HG02884 (cell line): ENCODE data around the gene TBC1D10B.

Experiments used
- ATAC-seq: cut with Tn5 transposase; IDR thresholded peaks from one replicate; pipeline ENCODE4 v1.9.1; 2021; ENCODE audit warnings: mild to moderate bottlenecking, moderate library complexity; ENCODE audit not compliant: unreplicated experiment

Gene TBC1D10B

GRCh38 chr16:30370456-30371247 is at the start of gene TBC1D10B:
TSS of gene TBC1D10B (minus strand) at chr16:30370494. CDS start at chr16:30370183, 311 bp downstream.
- peak; percentile 85 for ATAC-seq

DNA sequence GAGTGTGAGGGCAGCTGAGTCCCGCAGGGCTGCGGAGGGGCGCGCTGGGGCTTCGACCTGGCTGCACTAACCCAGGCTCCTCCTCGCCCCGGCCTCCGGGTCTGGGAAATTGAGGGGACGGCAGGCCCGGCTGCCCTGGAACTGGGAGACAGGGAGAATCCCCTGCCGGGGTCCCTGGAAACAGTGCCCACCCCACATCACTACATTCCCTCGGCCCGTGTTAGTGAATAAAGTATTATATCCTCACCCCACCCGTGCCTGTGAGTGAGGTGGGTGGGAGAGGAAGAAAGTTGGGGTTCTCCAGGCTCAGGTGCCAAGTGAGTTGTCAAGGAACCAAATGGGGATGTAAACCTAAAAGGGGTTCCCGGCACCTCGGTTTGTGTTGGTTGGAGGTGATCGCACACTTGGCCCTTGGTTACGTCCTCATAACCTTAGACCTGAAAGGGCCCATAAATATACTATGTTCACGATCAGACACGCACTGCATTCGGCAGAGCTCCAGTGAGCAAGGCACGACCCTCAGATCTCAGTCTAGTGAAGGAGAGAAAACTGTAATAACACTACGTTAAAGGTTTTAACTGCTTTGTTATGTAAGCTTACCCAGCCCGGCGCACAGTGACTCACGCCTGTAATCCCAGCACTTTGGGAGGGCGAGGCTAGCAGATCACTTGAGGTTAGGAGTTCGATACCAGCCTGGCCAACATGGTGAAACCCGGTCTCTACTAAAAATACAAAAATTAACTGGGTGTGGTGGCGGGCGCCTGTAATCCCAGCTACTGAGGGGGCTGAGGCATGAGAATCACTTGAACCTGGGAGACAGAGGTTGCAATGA is 48.3 kb upstream of the TBC1D10B start:
- no peak for ATAC-seq

DNA sequence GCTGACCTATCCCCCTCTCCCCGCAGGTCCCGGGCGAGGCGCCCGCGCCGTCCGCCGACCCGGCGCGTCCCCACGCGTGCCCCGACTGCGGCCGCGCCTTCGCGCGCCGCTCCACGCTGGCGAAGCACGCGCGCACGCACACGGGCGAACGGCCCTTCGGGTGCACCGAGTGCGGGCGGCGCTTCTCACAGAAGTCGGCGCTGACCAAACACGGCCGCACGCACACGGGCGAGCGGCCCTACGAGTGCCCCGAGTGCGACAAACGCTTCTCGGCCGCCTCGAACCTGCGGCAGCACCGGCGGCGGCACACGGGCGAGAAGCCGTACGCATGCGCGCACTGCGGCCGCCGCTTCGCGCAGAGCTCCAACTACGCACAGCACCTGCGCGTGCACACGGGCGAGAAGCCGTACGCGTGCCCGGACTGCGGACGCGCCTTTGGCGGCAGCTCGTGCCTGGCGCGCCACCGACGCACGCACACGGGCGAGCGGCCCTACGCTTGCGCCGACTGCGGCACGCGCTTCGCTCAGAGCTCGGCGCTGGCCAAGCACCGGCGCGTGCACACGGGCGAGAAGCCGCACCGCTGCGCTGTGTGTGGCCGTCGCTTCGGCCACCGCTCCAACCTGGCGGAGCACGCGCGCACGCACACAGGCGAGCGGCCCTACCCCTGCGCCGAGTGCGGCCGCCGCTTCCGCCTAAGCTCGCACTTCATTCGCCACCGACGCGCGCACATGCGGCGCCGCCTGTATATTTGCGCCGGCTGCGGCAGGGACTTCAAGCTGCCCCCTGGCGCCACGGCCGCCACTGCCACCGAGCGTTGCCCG is 47.4 kb upstream of the TBC1D10B start:
- peak; percentile 70 for ATAC-seq

GRCh38 chr16:30416624-30417528 is 46.6 kb upstream of the TBC1D10B start:
- no peak for ATAC-seq

DNA sequence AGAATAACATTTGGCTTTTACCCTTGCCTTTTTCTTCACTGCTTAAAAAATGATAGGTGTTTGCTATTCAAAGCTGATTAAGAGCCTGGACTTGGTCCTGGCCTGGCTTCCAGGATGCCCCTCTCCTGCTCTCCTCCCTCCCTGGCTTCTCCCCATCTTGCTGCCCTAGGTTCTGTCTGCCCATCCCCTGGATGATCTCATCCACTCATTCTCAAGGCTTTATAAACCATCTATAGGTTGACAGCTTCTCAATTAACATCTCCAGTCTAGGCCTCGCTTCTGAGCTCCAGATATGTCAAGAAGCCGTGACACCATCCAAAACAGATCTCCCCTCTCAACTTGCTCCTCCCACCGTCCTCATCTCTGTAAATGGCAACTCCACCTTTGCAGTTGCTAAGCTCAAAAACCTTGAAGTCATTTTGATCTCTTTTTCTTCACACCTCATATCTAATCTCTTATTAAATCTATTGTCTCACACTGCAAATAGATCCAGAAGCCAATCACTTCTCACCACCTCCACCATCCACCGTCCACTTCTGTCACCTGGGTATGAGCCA is 45.8 kb upstream of the TBC1D10B start:
- ATAC-seq = no peak

DNA sequence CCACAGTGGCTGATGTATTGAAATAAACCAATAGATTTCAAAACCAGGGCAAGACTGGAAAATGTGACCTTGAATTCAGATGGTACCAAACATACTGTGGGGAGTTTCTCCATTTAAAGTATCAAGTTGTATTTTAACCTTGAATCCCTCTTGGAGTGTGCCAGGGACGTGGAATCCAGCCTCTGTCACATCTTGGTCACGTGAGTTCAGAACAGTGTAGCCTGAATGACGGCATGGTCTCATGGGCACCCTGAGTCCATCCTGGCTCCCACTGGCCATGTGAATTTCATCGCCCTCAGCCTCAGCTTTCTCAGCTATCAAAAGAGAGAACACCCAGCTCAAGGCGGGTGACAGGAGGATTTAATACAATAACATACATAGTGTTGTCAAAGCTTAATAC is 43.9 kb upstream of the TBC1D10B start:
- no peak for ATAC-seq

GRCh38 chr16:30413112-30413806 is 43.0 kb upstream of the TBC1D10B start:
- ATAC-seq = no peak

- no peak for ATAC-seq
These were observed 39.1 kb upstream of the TBC1D10B start for GRCh38 chr16:30409125-30410060.

DNA sequence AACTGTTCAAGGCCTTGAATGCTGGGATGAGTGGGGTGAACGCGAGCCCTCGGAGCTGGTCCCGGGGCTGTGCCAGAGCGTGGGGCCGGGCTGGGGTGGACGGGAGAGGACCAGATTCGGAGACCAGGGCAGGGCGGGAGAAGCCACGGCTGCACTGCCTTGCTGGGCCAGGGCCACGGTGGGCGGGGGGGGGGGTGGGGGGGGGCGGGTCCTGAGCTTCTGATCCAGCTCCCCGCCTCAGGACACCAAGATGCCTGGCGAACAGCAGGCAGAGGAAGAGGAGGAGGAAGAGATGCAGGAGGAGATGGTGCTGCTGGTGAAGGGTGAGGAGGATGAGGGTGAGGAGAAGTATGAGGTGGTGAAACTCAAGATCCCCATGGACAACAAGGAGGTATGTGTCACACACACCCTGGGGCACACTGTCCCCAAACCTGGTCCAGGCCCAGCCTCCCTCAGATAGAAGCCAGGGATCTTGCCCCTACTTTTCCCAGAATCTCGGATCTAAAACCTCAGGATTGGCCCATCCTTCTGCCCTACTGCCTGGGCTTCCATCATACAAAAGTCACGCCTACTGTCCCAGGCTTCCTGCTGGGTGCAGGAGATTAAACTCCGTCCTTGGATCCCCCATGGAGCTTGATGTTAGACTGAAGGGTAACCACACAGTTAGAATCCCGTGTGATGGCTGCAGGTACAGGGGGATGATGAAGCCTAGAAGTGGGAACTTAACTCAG is 37.7 kb upstream of the TBC1D10B start:
- ATAC-seq = no peak

- ATAC-seq = peak; percentile 76
These were observed 37.0 kb upstream of the TBC1D10B start, which contains the start of gene ZNF771 for GRCh38 chr16:30407102-30407803. TSS of gene ZNF771 (plus strand) at chr16:30407606. CDS start at chr16:30408054, 448 bp downstream.

DNA sequence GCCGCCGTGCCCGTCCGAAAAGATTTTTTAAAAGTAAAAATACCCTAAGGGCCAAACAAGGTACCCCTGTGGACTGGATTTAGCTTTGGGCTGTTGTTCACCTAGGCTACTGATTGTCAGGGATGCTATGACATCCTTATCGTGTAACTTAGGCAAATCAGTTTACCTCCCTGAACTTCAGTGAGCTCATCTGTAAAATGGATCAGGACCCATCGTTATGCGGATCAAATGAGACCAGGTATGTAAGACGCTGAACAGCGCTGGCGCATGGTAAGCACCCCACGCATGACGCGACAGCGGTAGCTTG is 36.5 kb upstream of the TBC1D10B start:
- peak; percentile 8 for ATAC-seq

GRCh38 chr16:30401768-30402425 is 31.6 kb upstream of the TBC1D10B start:
- no peak for ATAC-seq

DNA sequence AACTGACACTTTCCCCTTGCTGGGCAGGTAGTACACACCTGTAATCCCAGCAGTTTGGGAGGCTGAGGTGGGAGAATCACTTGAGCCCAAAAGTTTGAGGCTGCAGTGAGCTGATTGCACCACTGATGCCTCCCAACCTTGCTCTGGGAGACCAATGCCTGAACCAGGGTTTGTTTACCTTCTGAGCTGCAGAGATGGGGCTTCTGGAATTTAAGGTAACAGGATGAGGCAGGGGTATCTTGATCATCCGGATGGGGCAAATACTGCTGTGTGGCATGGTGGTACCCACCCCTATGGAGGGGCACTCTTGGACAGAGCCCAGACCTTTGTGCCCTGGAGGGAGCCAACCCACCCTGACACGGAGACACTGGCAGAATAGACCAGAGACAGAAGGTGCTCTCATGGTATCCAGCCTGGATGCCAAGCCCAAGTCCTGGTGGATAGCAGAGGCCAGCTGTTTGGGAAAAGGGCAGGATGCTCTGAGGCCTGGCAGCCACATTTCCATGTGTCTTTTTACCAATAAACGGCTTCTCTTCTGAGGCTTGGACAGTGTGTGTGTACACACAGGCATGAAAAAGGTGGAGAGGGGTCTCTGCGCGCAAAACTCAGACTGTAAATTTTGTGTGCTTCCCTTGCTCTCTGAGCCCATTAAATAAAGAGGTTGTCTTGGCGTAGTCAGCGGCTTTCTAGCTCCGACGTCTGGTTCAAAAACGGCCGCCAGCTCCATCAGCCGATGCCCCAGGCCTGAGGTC is 29.3 kb upstream of the TBC1D10B start:
- no peak for ATAC-seq

DNA sequence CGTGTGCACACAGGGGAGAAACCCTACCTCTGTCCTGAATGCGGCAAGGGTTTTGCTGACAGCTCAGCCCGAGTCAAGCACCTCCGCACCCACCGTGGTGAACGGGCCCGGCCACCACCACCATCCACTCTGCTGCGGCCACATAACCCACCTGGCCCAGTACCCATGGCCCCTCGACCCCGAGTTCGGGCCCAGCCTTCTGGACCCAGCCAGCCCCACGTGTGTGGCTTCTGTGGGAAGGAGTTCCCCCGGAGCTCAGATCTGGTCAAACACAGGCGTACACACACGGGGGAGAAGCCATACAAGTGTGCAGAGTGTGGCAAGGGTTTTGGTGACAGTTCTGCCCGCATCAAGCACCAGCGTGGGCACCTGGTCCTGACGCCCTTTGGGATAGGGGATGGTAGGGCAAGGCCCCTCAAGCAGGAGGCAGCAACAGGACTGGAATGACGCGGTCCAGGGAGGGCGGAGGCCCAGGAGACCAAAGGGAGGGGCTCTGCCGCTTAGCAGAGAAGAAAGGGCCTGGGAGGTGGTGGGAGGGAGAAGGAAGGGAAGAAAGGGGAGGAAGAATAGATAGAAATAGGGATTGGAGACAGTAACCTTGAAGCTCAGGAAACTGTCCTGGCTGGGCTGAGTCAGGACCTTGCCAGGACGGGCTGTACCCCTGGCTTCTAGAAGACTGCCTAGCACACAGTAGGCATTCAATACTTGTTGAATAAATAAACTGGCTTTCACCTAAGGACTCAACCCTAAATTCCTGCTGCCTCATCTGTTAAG is 28.6 kb upstream of the TBC1D10B start:
- ATAC-seq = no peak
